Measurements from ENCODE around the gene S100A5. TPM values are rescaled to one million over a fixed set of nuclear protein-coding genes. Genes with fewer than 3 reads are reported as not detected.

S100A5 gene
- not detected in 2 replicates for total RNA-seq (ENCODE audit: low replicate concordance)

GRCh38 chr1:153540394-153541361 lies at the start of gene S100A5:
Gene S100A5 (minus strand): TSS chr1:153540934. CDS start chr1:153540191, 743 bp downstream.

GRCh38 chr1:153565529-153566374 lies 25.0 kb upstream of the S100A5 start, which contains the start of gene S100A2:
Gene S100A2 (minus strand): TSS chr1:153565844. CDS start chr1:153563877, 1,967 bp downstream.

GRCh38 chr1:153548722-153549688 lies 8.3 kb upstream of the S100A5 start, which contains the start of gene S100A3:
Gene S100A3 (minus strand): TSS chr1:153549258. CDS start chr1:153548485, 773 bp downstream.

GRCh38 chr1:153545067-153546055 lies 4.6 kb upstream of the S100A5 start, which contains the start of gene S100A4:
Gene S100A4 (minus strand): TSS chr1:153545806. CDS start chr1:153544794, 1,012 bp downstream.

GRCh38 chr1:153535242-153536011 lies 5.3 kb downstream of the S100A5 start, which contains the start of gene S100A6:
Gene S100A6 (minus strand): TSS chr1:153535991. CDS start chr1:153535339, 652 bp downstream.

Other genes starting within 250 kb of the S100A5 start
- gene PGLYRP3, start 228.0 kb downstream of the S100A5 start, total RNA-seq (ENCODE audit: low replicate concordance) = not detected in 2 replicates
- gene PGLYRP4, start 192.1 kb downstream of the S100A5 start, total RNA-seq (ENCODE audit: low replicate concordance) = not detected in 2 replicates
- gene S100A9, start 183.1 kb downstream of the S100A5 start, total RNA-seq (ENCODE audit: low replicate concordance) = not detected in 2 replicates
- gene S100A12, start 165.3 kb downstream of the S100A5 start, total RNA-seq (ENCODE audit: low replicate concordance) = not detected in 2 replicates
- not detected in 2 replicates for gene S100A8, start 149.9 kb downstream of the S100A5 start, total RNA-seq (ENCODE audit: low replicate concordance)
- gene S100A7A, start 124.4 kb downstream of the S100A5 start, total RNA-seq (ENCODE audit: low replicate concordance) = not detected in 2 replicates
- not detected in 2 replicates for gene S100A7, start 80.3 kb downstream of the S100A5 start, total RNA-seq (ENCODE audit: low replicate concordance)
- gene S100A6, start 4.9 kb downstream of the S100A5 start, total RNA-seq (ENCODE audit: low replicate concordance) = 1,802 and 2,597 TPM in 2 replicates
- 109 and 280 TPM in 2 replicates for gene S100A4, start 4.9 kb upstream of the S100A5 start, total RNA-seq (ENCODE audit: low replicate concordance)
- 5.0 and 7.3 TPM in 2 replicates for gene S100A3, start 8.3 kb upstream of the S100A5 start, total RNA-seq (ENCODE audit: low replicate concordance)
- 1.1 and 3.5 TPM in 2 replicates for gene S100A2, start 24.9 kb upstream of the S100A5 start, total RNA-seq (ENCODE audit: low replicate concordance)
- gene S100A16, start 72.2 kb upstream of the S100A5 start, total RNA-seq (ENCODE audit: low replicate concordance) = 98.3 and 375 TPM in 2 replicates
- gene S100A14, start 75.4 kb upstream of the S100A5 start, total RNA-seq (ENCODE audit: low replicate concordance) = 0.12 and 0.30 TPM in 2 replicates
- gene S100A13, start 86.6 kb upstream of the S100A5 start, total RNA-seq (ENCODE audit: low replicate concordance) = 168 and 173 TPM in 2 replicates
- gene S100A1, start 87.5 kb upstream of the S100A5 start, total RNA-seq (ENCODE audit: low replicate concordance) = 0.23 TPM in 1 of 2 replicates, not detected in the other
- gene CHTOP, start 93.1 kb upstream of the S100A5 start, total RNA-seq (ENCODE audit: low replicate concordance) = 22.7 and 27.4 TPM in 2 replicates
- 26.4 and 55.4 TPM in 2 replicates for gene SNAPIN, start 117.8 kb upstream of the S100A5 start, total RNA-seq (ENCODE audit: low replicate concordance)
- gene ILF2, start 130.1 kb upstream of the S100A5 start, total RNA-seq (ENCODE audit: low replicate concordance) = 126 and 196 TPM in 2 replicates
- gene NPR1, start 137.8 kb upstream of the S100A5 start, total RNA-seq (ENCODE audit: low replicate concordance) = 0.08 and 19.8 TPM in 2 replicates
- gene INTS3, start 187.1 kb upstream of the S100A5 start, total RNA-seq (ENCODE audit: low replicate concordance) = 17.9 and 23.9 TPM in 2 replicates
- gene SLC27A3, start 234.5 kb upstream of the S100A5 start, total RNA-seq (ENCODE audit: low replicate concordance) = 4.4 and 38.0 TPM in 2 replicates